ENCODE measurements around the gene POLE3.

DNA sequence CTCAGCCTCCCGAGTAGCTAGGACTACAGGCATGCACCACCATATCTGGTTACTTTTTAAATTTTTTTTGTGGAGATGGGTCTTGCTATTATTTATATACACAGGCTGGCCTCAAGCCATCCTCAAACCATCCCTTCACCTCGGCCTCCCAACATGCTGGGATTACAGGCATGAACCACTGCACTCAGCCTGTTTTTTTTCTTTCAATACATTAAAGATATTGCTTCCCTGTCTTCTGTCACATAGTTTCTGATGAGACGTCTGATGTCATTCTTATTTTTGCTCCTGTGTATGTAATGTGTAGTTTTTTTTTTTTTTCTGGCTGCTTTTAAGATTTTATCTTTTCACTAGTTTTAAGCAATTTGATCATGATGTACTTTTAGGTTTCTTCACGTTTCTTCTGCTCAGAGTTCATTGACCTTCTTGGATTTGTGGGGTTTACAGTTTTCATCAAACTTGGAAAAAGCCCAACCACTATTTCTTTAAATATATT is 41.7 kb upstream of the POLE3 start:
- TF ChIP-seq, protein P1, sequence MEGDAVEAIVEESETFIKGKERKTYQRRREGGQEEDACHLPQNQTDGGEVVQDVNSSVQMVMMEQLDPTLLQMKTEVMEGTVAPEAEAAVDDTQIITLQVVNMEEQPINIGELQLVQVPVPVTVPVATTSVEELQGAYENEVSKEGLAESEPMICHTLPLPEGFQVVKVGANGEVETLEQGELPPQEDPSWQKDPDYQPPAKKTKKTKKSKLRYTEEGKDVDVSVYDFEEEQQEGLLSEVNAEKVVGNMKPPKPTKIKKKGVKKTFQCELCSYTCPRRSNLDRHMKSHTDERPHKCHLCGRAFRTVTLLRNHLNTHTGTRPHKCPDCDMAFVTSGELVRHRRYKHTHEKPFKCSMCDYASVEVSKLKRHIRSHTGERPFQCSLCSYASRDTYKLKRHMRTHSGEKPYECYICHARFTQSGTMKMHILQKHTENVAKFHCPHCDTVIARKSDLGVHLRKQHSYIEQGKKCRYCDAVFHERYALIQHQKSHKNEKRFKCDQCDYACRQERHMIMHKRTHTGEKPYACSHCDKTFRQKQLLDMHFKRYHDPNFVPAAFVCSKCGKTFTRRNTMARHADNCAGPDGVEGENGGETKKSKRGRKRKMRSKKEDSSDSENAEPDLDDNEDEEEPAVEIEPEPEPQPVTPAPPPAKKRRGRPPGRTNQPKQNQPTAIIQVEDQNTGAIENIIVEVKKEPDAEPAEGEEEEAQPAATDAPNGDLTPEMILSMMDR (IDR thresholded peaks at IDR 0.05): no peak
- no peak for TF ChIP-seq POLR2A (IDR thresholded peaks at IDR 0.05)
- no peak for TF ChIP-seq EP300 (IDR thresholded peaks at IDR 0.05; ENCODE audit: low read depth)
